SH-SY5Y (cell line): ENCODE data around the gene SLC44A1.

Source experiments
- GATA2 ChIP-seq: IDR thresholded peaks from 2 replicates; pipeline ENCODE4 v1.6.1; 2011; ENCODE audit warnings: mild to moderate bottlenecking, low read depth, low read length
- GATA3 ChIP-seq: IDR thresholded peaks from 2 replicates; pipeline ENCODE4 v1.6.1; 2011; ENCODE audit warnings: low read depth, mild to moderate bottlenecking, low read length, moderate library complexity

SLC44A1 gene

GRCh38 chr9:105233873-105234272, 10.6 kb upstream of the SLC44A1 start:
- no peak for TF ChIP-seq GATA3
- no peak for TF ChIP-seq GATA2

GRCh38 chr9:105236261-105236660, 8.2 kb upstream of the SLC44A1 start:
- no peak for TF ChIP-seq GATA2
- no peak for TF ChIP-seq GATA3

DNA sequence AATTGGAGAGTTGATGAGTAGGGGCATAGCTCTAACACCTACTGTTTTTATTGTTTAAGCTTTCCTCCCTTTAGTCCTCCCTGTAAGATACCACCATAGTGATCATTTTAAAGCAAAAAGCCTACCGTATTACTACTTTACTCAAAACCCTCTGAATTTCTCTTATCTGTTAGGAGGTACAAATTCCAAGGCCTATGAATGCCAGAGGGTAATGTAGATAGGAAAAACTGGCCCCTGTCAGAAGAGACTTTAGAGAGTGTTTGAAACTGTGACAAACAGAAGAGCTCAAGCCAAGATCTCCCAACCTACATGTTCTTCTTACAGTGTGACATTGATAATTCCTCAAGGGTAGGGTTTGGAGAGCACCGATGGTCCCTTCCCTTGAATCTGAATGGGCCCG, 7.2 kb upstream of the SLC44A1 start:
- TF ChIP-seq GATA2 (no peak), GATA3 (no peak)

- TF ChIP-seq GATA2 = no peak
- TF ChIP-seq GATA3 = no peak
Observed at GRCh38 chr9:105238302-105238701, 6.1 kb upstream of the SLC44A1 start.

DNA sequence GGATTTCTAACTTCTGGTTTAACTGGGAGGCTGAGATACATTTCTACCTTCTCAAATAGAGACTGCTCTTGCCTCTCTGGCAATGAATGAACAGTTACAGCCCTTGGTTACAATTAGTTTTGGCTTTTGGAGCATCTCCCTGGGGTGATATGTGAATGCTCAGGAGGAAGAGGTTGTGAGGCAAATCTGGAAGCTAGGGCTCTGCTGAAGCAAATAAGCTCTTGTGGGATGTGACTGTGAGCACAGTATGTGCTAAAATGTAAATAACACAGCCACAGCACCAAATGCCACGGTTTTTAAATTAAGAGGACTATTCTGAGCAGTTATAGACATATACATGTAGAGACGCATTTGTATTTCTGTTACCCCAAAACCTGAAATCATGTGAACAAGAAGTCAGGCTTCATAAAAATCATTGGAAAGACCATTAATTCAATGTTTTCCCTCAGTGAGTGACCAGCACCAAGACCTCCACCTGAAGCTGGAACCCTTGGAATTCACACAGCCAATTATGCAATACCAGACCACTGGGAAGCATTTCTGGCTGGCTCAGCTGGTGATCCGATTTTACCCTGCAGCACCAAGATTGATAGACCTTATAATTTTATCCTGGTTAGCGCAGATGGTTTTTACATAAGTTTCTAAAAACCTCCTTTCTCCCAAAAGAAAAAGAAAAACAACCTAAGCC, 3.0 kb upstream of the SLC44A1 start:
- no peak for TF ChIP-seq GATA2
- no peak for TF ChIP-seq GATA3

GRCh38 chr9:105242062-105242461, 2.4 kb upstream of the SLC44A1 start:
- no peak for TF ChIP-seq GATA2
- TF ChIP-seq GATA3 = no peak

DNA sequence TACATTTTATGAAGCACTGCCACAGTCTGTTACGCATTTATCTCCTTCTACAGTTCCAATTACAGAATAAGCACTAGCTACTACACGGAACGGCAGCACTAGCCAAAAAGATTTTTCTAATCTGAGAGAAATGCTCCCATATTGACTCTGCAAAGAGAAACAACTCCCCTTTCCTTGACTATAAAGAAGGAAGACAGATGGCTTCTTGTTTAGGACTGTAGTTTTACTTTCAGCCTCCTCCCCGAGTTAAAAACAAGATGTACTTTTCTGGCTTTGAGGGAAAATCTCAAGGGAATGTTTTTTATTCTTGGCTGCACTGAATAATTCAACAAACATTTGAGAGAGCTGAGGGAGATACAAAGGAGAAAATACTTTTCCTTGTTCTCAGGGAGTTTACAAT, 1.9 kb upstream of the SLC44A1 start:
- no peak for TF ChIP-seq GATA2
- no peak for TF ChIP-seq GATA3

- TF ChIP-seq GATA3 (peak; percentile 53), GATA2 (peak; percentile 73)
Observed at GRCh38 chr9:105243015-105243686, 1.3 kb upstream of the SLC44A1 start.

DNA sequence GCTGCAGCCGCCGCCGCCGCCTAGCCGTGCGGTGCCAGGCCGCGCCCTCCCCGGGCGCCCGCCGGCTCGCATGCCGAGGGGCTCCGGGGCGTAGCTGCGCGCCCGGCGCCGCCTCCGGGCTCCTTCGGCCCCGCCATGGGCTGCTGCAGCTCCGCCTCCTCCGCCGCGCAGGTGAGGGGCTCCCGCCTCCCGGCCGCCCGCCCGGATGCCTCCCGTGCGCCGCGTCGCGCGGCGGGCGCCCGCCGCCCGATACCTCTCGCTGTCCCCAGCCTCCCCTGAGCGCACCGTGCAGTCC, 230 bp downstream of the SLC44A1 start:
- TF ChIP-seq GATA3 = no peak
- TF ChIP-seq GATA2 = no peak

GRCh38 chr9:105245029-105245890, 809 bp downstream of the SLC44A1 start:
- no peak for TF ChIP-seq GATA2
- no peak for TF ChIP-seq GATA3

GRCh38 chr9:105245891-105246161, 1.4 kb downstream of the SLC44A1 start:
- no peak for TF ChIP-seq GATA2
- TF ChIP-seq GATA3 = no peak

- no peak for TF ChIP-seq GATA2
- TF ChIP-seq GATA3 = no peak
Observed at GRCh38 chr9:105246656-105247173, 2.3 kb downstream of the SLC44A1 start.

DNA sequence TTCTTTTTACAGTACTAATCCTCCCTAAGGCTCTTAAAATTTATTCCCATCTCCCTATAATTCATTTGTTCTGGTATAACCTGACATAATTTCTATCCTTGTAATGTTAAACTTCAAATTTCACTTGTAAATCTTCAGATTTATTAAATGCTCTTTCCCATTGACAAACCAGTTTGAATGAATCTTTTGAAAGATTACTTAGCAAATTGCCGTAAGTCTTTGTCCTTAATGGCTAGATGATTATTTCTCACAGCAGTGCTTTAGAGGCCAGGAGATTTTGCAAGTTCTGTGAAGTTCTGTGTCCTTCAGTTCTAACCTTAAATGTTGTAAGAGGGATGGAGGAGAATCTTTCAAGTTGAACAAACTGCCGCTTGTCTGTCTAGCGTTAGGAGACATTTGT, 4.2 kb downstream of the SLC44A1 start:
- TF ChIP-seq GATA3 (no peak), GATA2 (no peak)

DNA sequence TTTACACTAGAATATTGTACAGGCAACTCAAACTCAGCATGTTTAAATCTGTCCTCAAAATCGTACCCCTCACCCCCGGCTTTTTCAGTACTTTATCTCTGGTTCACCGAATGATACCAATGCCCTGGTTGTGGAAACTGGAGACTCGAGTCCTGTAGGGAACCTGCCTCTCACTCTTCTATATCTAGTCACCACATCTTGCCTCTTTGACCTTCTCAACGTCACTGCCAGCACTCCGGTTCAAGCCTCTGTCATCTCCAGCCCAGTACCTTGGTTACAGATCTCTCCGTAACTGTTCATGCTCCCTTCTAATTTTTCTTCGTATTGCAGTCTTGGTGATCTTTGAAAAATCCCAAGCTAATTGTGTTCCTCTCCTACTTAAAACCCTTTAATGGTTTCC, 6.7 kb downstream of the SLC44A1 start:
- TF ChIP-seq GATA2 (no peak), GATA3 (no peak)
